Subcutaneous adipose tissue (tissue), 4 donors: ENCODE results near the gene C5orf58. TPM values are rescaled to one million over a fixed set of nuclear protein-coding genes. Genes with fewer than 3 reads are reported as not detected.

Source experiments
- total RNA-seq, 4 donors: library from RNA; depleted of rRNA; stranded (reverse); fragments of >200 nt; gene quantifications; one replicate each; pipeline ENCODE4 v1.1.0, GENCODE V29; 2016
- TF ChIP-seq, protein P1 (sequence below): fragments of 450-650 bp; IDR thresholded peaks from one replicate; pipeline ENCODE4 v1.5.1; 2016; ENCODE audit warnings: low read depth, mild to moderate bottlenecking, control low read depth, antibody characterized with exemption, moderate library complexity

C5orf58 gene
- total RNA-seq, 4 donors from 2014 or later, result 0.68 to 2.3 (median 1.5) TPM; not detected in 1

DNA sequence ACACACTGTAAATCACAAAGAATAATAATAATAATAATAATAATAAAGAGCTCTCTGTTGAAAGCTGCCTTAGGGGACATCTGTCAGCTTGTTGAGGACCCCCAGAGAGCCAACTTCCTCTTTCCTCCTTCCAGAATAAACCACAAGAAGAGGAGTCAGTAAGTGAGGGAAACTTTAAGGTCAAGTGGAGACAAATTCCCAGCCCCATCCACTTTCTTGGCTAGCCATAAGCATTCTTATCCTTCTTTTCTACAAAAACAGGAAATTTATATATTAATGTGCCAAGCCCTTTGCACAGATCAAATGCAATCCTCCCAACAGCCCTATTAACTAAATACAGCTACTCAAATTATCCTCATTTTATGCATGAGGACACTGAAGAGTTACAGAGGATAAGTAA, 9.4 kb upstream of the C5orf58 start:
- TF ChIP-seq, protein P1, sequence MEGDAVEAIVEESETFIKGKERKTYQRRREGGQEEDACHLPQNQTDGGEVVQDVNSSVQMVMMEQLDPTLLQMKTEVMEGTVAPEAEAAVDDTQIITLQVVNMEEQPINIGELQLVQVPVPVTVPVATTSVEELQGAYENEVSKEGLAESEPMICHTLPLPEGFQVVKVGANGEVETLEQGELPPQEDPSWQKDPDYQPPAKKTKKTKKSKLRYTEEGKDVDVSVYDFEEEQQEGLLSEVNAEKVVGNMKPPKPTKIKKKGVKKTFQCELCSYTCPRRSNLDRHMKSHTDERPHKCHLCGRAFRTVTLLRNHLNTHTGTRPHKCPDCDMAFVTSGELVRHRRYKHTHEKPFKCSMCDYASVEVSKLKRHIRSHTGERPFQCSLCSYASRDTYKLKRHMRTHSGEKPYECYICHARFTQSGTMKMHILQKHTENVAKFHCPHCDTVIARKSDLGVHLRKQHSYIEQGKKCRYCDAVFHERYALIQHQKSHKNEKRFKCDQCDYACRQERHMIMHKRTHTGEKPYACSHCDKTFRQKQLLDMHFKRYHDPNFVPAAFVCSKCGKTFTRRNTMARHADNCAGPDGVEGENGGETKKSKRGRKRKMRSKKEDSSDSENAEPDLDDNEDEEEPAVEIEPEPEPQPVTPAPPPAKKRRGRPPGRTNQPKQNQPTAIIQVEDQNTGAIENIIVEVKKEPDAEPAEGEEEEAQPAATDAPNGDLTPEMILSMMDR, result no peak

DNA sequence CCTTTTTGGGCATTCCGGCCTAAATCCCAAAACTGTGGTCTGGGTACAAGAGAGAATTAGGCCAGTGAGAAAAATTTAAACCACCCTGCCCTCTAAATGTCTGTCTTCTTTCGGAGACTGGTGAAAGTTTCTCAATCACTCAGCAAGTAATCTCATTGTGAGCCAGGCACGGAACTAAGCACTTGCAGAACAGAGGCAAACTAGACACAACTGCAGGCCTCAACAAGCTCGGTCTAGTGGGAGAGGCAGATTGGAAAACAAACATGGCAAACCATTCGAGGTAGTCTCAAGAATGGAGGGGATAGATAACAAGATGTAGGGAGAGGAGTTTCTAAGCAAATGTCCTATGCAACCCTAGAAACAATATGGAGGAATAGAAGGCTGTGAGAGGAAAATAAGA, 8.9 kb upstream of the C5orf58 start:
- TF ChIP-seq, protein P1, result no peak

DNA sequence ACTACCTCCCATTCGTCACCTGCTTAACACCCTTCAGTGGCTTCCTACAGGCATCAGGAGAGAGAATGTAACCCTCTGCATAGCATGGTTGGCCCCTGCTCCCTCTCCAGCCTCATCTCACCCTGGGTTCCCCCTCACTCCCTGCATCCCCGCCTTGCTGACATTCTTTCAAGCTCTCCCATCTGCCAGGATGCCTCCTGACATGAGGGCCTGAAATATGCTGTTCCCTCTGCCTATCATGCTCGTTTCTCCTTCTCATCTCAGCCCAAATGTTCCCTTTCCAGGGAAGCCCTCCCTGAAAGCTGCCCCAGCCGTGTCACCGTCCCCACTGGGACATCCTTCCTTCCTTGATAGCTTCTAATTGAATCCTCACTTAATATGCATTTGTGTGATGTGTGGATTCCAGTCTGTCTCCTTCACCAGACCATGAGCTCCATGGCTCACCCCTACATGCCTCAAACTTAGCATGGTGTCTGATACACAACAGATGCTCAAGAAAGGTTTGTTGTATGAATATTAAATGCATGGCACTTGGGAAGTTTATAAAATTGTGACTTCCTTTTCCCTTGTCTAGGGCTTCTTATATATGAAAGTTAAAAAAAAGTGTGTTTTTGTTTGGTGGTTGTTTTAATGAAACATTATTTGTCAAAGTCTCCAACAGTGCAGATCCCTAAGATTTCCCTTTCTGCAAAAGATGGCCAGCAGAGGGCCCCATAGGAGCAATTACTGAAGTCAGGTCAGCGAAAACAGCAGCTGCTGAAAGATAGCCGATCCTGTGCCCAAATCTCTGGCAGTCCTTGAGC, 7.3 kb upstream of the C5orf58 start:
- TF ChIP-seq, protein P1, result no peak

DNA sequence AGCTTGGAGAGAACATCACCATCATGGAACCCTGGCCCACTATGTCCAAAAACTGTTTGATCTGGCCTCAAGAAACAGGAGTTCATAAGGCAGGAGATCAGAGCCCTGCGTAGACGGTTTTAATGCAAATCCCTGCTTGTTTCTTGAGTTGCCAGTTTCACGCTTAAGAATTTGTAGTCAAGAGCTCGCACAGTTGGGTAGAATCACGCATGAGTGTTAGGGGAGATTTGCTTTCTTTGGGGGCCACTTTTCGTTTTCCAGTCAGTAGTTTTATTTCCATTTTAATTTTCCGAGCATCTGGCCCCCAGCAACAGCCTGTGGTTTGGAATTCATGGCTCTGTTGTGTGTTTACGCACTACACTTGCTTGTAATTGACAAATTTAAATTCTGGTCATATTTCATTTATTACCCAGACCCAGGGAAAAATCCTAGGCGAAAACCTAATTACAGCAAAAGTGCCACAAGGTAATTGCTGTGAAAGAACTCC, 6.6 kb upstream of the C5orf58 start:
- TF ChIP-seq, protein P1, result no peak

DNA sequence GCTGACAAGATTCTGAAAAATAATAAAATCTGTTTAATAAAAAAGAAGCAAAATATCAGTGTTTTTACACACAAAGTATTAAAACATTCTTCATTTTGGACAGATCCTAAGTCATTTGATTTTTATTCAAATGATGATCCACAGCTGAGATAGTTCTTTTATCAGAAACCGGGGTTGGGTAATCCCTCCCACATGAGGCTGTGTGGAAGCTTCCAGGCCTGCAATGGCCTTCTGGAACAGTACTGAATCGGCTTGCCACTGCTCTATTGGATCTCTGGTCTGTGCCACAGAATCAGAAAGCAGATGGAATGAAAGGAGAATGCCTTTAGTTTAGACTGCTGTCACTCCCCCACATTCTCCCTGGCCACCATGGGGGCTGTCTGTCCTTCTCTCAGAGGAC, 6.1 kb upstream of the C5orf58 start:
- TF ChIP-seq, protein P1, result no peak

DNA sequence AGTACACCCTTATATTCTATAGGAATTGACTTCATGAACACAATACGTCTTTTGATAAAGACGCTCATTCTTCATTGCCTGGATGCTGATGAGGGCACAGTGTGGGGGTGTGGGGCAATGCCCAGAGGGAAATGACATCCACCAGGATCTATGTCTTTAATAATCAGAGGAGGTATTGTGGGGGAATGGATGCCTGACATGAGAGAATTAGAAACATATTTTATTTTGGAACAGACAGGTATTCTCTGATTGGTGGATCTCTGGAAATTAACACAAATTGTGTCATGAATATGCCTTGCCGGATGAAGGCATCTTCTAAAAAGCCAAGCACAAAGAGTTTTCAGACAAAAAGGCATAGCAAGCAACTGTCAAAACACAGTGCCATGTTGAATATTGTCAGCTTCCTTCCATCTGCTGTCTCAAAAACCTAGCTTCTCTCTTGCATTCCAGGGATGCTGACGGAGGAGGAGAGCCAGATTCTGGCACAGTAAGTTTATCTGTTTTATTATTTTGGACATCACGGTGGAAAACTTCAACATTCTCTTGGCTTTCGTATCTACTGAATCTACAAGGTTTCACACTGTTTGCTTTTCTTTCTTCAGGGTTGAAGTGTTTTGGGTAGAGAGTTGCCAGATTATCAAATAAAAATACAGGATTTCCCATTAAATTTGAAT, 3.9 kb upstream of the C5orf58 start:
- TF ChIP-seq, protein P1, result no peak

DNA sequence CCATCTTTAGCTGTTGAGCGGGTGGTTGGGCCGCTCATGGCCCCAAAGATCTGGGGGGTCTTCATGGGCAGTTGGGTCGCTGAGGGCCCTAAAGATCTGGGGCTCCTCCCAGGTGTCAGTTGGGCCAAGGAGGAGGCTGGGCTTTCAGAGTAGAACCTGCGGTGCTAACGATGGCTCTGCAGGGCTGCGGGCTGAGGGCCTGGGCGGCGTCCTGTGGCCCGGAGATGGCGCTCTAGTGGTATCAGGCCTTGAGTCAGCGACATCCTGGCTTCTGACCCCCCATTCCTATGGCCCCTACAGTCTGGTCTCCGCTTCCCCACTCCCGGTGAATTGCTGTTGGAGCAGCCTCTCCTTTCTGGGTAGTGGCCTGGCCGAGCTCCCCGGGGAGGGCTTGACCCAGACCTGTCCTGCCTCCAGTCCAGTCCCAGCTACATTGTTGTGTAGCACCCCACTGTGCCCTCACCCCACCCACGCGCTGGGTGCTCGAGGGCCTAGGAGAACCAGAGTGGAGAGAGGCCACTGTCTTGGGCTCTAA, 640 bp downstream of the C5orf58 start:
- TF ChIP-seq, protein P1, result no peak
